Hepatic stellate cell (primary cell): Measurements from ENCODE around the gene CT55.
A peak's percentile ranks its signal among the peaks of the same experiment; 100 is the strongest.
"Not testable (repeated sequence)": the region's sequence is repeated elsewhere in the genome, so short reads cannot be mapped to it uniquely, and the experiment has no call there.

Source experiments
- DNase-seq: peaks from one replicate; pipeline ENCODE4 v3.0.0; 2011; ENCODE audit warnings: low spot score

The CT55 gene

DNA sequence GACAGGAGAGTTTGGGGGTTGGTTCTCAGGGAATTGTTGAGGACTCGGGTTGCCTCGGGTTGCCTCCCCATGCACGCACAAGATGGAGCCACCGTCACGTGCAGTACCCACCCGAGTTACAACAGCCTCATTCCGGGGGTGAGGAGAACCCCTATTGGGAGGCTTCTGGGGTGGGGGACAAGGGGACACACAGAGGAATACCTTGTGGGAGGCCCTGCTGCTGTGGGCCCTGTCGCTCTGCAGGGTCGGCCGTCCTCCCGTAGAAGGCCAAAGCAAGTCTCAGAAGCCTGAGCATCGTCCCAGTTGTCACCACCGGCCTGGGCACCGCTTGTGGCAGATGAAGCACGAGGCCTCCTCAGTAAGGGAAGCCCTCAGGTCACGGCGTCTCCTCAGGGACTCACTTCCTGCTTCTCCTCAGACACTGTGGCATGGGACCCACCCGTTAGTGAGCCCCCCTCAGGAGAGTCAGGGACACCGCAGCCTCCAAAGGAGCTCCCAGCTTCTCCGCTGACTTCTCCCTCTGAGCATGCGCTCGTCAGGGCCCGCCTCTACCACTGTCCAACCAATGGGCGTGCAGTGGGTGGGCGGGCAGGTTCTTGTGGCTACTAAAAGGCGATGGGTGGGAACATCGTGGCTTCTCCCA, at the start of gene CT55:
Gene CT55 (minus strand): TSS at position 522 of the 643 bp plus-strand sequence. CDS start 227 bp downstream, at position 295.
- no peak for DNase-seq

GRCh38 chrX:135213200-135213844, 42.1 kb upstream of the CT55 start:
- DNase-seq = no peak

DNA sequence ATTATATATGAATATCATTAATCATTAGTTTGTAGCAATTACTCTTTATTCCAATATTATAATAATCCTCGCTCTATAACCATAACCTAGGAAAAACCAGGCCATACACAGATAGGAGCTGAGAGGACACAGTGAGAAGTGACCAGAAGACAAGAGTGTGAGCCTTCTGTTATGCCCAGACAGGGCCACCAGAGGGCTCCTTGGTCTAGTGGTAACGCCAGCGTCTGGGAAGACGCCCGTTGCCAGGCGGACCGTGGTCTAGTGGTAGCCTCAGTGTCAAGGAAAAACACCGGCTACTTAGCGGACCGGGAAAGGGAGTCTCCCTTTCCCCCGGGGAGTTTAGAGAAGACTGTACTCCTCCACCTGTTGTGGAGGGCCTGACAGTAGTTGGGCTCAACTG, 35.2 kb upstream of the CT55 start:
- not testable (repeated sequence) for DNase-seq

DNA sequence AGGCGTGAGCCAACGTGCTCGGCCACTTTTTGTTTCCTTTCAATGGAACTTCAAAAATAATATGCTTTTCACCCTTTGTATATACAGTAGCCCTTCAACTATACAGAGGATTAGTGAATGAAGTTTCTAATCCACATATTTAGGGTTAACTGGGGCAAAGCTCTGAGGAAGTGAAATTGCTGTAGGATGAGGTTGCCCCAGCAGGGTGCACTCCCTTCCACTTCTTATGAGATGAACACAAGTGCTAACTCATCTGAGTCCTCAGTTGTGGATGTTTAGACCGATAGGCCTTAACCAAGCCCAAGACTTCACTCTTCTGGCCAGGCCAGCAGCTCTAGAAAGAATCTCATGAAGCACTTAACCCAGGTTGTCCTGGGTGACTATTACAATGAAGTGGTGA, 29.1 kb upstream of the CT55 start:
- DNase-seq = no peak

GRCh38 chrX:135194684-135195083, 23.5 kb upstream of the CT55 start:
- DNase-seq = no peak

GRCh38 chrX:135193740-135194139, 22.5 kb upstream of the CT55 start:
- DNase-seq = no peak

DNA sequence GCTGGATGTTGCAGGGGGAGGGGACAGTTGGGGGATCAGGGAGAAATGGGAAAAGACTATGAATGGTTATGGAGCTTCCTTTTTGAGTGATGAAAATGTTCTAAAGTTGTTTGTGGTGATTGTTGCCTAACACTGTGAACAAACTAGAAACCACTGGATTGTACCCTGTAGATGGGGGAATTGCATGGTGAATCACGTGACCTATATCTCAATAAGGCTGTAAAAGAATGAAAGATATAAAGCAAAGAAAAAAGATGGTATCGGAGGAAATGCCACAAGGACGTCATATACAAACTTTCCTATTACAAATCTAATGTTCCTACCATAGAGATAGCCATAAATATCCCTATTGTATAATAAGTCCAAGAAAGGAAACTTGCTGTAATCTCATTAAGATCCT, 20.6 kb upstream of the CT55 start:
- no peak for DNase-seq

DNA sequence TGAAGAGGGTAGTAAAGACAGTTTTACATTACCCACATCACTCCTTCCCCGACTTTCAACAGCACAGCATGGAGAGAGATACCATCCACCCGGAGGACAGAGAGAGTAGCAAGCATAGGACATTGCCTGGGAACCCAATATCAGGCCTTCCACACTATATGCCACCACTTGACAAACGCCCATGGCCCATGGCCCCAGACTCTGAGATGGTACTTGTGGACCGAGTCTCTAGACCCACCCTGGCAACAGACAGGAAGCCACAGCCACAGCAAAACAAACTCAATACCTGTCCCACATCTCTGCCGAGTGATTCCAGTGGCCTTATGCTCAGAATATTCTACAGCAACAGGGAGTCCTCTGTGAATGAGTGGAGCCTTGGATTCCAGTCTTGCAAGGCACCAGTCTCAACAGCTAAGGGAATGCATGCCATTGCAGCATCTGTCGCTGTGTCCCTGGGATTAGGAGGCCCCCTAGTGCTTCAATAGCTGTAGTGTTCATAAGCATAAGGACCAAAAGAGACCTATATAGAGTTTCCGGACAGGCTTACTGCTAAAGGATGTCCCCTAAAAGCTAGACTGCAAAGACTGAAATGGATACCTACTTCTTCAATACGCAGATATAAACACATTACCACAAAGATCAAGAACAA, 14.7 kb upstream of the CT55 start:
- DNase-seq = peak; percentile 36

DNA sequence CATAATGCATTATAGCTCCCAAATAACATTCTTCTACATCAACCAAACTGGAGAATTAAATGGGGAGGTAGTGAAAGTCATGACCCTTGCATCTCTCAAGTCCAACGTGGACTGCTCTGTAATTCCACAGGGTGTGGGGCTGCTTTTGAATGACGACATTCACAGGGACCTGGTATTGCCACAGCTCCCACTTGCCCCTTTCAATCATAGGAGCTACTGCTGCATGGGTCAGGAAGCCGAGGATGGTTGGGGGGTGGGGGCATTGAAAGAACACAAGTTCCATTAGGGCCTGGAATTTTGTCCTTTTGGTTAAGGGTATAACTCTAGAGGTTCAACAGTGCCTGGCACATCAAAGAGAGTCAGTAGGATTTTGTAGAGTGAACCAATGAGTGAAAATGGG, 7.4 kb upstream of the CT55 start:
- no peak for DNase-seq

- no peak for DNase-seq
Measured at GRCh38 chrX:135170468-135170867, 730 bp downstream of the CT55 start.

DNA sequence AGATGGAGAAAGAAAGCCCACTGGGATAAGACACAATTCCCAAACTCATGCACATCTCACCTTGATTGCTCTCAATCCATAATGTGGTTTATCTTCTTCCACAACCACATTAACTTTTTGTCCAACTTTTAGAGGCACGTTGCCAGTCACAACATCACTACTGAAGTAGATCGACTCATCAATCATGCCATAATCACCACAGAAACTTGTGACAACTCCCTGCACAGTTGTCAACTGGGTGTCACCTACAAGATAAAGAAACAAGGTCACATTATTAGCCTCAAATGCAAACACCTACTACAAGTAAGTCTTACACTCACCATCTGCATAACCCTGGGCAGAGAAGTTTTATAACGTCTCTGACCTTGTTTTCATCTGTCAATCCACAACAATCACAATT, 1.7 kb downstream of the CT55 start:
- not testable (repeated sequence) for DNase-seq

GRCh38 chrX:135168486-135168885, 2.7 kb downstream of the CT55 start:
- DNase-seq = no peak

- DNase-seq = not testable (repeated sequence)
Measured at GRCh38 chrX:135154688-135155087, 16.5 kb downstream of the CT55 start.

DNA sequence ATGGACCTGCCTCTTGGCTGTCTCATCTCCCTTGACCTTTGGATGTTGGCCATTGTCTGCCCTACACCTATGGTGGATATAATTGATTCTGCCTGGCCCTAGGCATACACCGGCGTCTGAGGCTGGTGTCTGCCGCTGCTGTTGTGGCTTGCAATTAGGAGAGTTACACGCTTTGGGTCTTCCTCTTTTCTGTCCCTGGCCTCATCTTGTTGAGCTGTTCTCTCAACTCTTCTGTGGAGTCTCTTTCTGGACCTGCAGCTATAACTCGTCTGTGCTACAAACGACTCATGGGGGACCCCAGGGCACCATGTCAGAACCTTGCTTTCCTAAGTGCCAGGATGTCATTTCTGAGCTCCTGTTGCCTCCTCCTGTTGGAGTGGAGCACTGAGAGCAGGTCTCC, 45.1 kb downstream of the CT55 start:
- DNase-seq = not testable (repeated sequence)

GRCh38 chrX:135120056-135120576, 51.1 kb downstream of the CT55 start, which contains the start of gene ETDB:
Gene ETDB, minus strand, starts transcription at chrX:135120526. Its CDS starts 1,265 bp downstream, at chrX:135119261.
- not testable (repeated sequence) for DNase-seq

DNA sequence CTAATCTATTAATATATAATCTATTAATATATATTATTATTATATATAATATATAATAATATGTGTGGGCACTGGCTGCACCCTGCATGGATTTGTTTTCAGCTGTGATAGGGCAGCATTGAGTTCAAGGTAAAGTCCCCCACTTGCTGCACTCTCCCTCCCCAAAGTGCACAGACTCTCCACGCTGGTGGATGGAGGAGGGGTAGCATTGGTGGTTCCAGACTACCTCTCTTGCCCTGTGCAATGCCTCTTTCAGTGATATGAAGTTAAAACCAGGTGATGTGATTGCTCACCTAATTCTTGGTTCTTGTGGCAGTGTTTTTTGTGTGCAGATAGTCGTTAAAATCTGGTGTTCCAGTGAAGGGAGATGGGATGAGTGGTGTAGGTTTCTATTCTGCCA, 55.1 kb downstream of the CT55 start:
- DNase-seq = not testable (repeated sequence)

DNA sequence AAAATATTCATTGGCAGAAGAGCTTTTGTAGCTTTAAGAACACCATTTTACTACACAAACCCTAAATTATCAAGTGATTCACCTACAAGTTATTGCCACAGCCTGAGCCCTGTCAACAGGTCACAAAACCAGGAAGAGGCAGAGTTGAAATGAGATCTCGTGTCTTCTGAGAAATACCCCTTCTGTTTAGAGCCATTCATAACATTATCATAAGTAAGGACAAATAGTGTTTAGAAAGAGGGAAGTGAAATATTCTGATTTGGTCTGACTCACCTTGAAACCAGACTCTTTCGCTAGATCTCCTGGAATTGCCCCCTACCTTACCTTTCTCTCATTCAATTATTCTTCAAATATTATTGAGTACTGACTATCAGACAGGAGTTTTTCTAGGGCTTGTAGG, 56.8 kb downstream of the CT55 start:
- no peak for DNase-seq

GRCh38 chrX:135112743-135113142, 58.5 kb downstream of the CT55 start:
- no peak for DNase-seq

- DNase-seq = no peak
Measured at GRCh38 chrX:135112096-135112729, 59.0 kb downstream of the CT55 start.

DNA sequence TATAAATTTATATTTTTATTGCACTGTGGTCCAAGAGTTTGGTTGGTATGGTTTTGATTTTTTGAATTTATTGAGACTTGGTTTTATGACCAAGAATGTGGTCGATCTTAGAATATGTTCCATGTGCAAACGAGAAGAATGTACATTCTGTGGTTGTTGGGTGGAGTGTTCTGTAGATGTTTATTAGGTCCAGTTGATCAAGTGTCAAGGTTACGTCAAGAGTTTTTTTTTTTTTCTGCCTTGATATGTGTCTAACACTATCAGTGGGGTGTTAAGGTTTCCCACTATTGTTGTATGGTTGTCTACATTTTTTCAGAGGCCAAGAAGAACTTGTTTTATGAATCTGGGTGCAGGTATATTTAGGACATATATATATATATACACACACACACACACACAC, 61.6 kb downstream of the CT55 start:
- no peak for DNase-seq
